Keratinocyte (primary cell): ENCODE measurements around the gene BLCAP. TPM values are rescaled to one million over a fixed set of nuclear protein-coding genes. Genes with fewer than 3 reads are reported as not detected.

ENCODE experiments used
- DNase-seq: peaks from one replicate; pipeline ENCODE4 v3.0.0-alpha.2; 2011; ENCODE audit warnings: low read depth, missing footprints, low spot score
- FAIRE-seq: peaks from 2 replicates; lab custom pipeline; 2011; peaks lifted over from hg19 to GRCh38; lab: Jason Lieb, UNC
- H2AFZ ChIP-seq: 2 replicates; pipeline ENCODE4 v1.6.0; 2012; ENCODE audit warnings: low read length, control low read depth, inconsistent platforms; ENCODE audit not compliant: control insufficient read depth
- H3K27ac ChIP-seq: 2 replicates; pipeline ENCODE4 v1.5.1; 2011; ENCODE audit warnings: low read length; ENCODE audit not compliant: control insufficient read depth, insufficient read depth
- H3K27me3 ChIP-seq: 3 replicates; pipeline ENCODE4 v1.6.0; 2011; ENCODE audit warnings: low read length; ENCODE audit not compliant: control insufficient read depth, insufficient read depth; ENCODE audit errors: extremely low read depth
- H3K36me3 ChIP-seq, 2 experiments: 2 replicates in 1 of 2; 3 replicates in 1 of 2; pipeline ENCODE4 v1.5.1; 2011; ENCODE audit warnings: low read length in 2 of 2, mild to moderate bottlenecking in 1 of 2; ENCODE audit not compliant: control insufficient read depth in 2 of 2, insufficient read depth in 2 of 2; ENCODE audit errors: extremely low read depth in 1 of 2
- H3K4me1 ChIP-seq: 3 replicates; pipeline ENCODE4 v1.5.1; 2011; ENCODE audit warnings: low read length; ENCODE audit not compliant: control insufficient read depth, insufficient read depth; ENCODE audit errors: extremely low read depth
- H3K4me2 ChIP-seq: 3 replicates; pipeline ENCODE4 v1.6.0; 2011; ENCODE audit warnings: low read depth, low read length; ENCODE audit not compliant: control insufficient read depth, insufficient read depth; ENCODE audit errors: extremely low read depth
- H3K4me3 ChIP-seq, 3 experiments: fragments of 200-600 bp in 1 of 3; sonication (generic) in 1 of 3; 2 replicates in 2 of 3; 3 replicates in 1 of 3; pipeline ENCODE4 v1.5.1; 2011 to 2016; ENCODE audit warnings: low read length in 3 of 3, mild to moderate bottlenecking in 3 of 3, control low read depth in 2 of 3, inconsistent platforms in 1 of 3, low read depth in 1 of 3, mixed read lengths in 1 of 3, mixed run types in 1 of 3, moderate library complexity in 1 of 3; ENCODE audit not compliant: control insufficient read depth in 2 of 3, insufficient read depth in 2 of 3; ENCODE audit errors: extremely low read depth in 1 of 3
- H3K79me2 ChIP-seq: 2 replicates; pipeline ENCODE4 v1.6.0; 2012; ENCODE audit warnings: low read length; ENCODE audit not compliant: control insufficient read depth, insufficient read depth
- H3K9ac ChIP-seq: 3 replicates; pipeline ENCODE4 v1.6.0; 2011; ENCODE audit warnings: low read length; ENCODE audit not compliant: control insufficient read depth, insufficient read depth; ENCODE audit errors: extremely low read depth
- H3K9me1 ChIP-seq: 3 replicates; pipeline ENCODE4 v1.6.0; 2011; ENCODE audit warnings: low read length; ENCODE audit not compliant: control insufficient read depth, insufficient read depth; ENCODE audit errors: extremely low read depth
- H3K9me3 ChIP-seq: 2 replicates; pipeline ENCODE4 v1.5.1; 2012; ENCODE audit warnings: low read depth, low read length; ENCODE audit not compliant: control insufficient read depth
- H4K20me1 ChIP-seq: 3 replicates; pipeline ENCODE4 v1.6.0; 2011; ENCODE audit warnings: low read length; ENCODE audit not compliant: control insufficient read depth, insufficient read depth; ENCODE audit errors: extremely low read depth
- EZH2 ChIP-seq: IDR thresholded peaks from one replicate; pipeline ENCODE4 v1.6.1; 2012; ENCODE audit warnings: inconsistent platforms, mild to moderate bottlenecking, low read length, moderate library complexity
- dilution Hi-C: fragments of 300-500 bp; cut with MboI; formaldehyde crosslinking; loops from one replicate; pipeline ENCODE4 v1.7.0; 2020; ENCODE audit warnings: low sequenced_read_pairs; ENCODE audit not compliant: extremely low pct_ligation_motif_present
- polyA plus RNA-seq, 5 experiments: library from polyadenylated mRNA; depleted of rRNA in 3 of 5; stranded (reverse) in 3 of 5; stranded (forward) in 1 of 5; unstranded in 1 of 5; fragments of >200 nt; gene quantifications; 1 replicate in 1 of 5; 2 replicates in 3 of 5; 3 replicates in 1 of 5; pipeline versions ENCODE4 v1.2.1 to v1.2.3, GENCODE V29; 2011 to 2012; ENCODE audit warnings: missing spikeins in 2 of 5, low read depth in 1 of 5, low replicate concordance in 1 of 5
- TF ChIP-seq, protein P1 (sequence below), 3 experiments: IDR thresholded peaks in 1 of 3; conservative IDR thresholded peaks in 1 of 3; optimal IDR thresholded peaks in 1 of 3; 2 replicates in 2 of 3; 3 replicates in 1 of 3; pipeline versions ENCODE3 to v1.5.1; 2011; ENCODE audit warnings: low read length in 3 of 3, mild to moderate bottlenecking in 3 of 3, moderate library complexity in 2 of 3, control low read depth in 1 of 3, inconsistent platforms in 1 of 3; ENCODE audit not compliant: insufficient read depth in 2 of 3; ENCODE audit errors: extremely low read depth in 1 of 3

Gene BLCAP
- polyA plus RNA-seq, 1 donor (not counting 4 experiments of a cell fraction or from before 2014, with no cell fraction given), result 209 TPM

DNA sequence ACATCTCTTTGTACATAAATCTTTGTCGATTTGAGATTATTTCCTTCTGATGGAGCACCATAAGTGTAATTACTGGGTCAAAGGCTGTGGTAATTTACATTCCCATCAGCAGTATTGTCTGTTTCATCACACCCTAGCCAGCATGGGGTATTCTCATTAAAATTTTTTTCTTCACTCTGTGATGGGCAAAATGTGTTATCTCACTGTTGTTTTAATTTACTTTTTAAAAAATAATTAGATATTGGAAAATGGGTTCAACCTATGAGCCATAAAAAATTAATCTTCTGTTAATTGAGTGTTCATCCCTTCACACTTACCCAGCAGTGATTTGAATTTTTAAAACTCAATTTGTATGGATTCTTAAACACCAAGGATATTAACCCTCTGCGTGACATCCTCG, 50.6 kb downstream of the BLCAP start:
- dilution Hi-C loops, result loop anchor here (25.0 kb wide), 1 partner anchor 215 kb away; the partner anchor contains the start of gene GHRH
- Histone ChIP-seq H3K4me3 (no peak overlapping the region), H3K27me3 (peaks cover 18% of the 10 kb centered on the region), H3K4me1 (no peaks in the 10 kb centered on the region), H2AFZ (no peak overlapping the region), H4K20me1 (no peaks in the 10 kb centered on the region), H3K27ac (no peak overlapping the region), H3K79me2 (no peaks in the 10 kb centered on the region), H3K9me3 (no peaks in the 10 kb centered on the region), H3K36me3 (no peaks in the 10 kb centered on the region), H3K4me2 (no peak overlapping the region), H3K9ac (no peak overlapping the region), H3K9me1 (no peaks in the 10 kb centered on the region)
- FAIRE-seq (no peak), DNase-seq (no peak)
- TF ChIP-seq EZH2, result no peak
- TF ChIP-seq, protein P1, sequence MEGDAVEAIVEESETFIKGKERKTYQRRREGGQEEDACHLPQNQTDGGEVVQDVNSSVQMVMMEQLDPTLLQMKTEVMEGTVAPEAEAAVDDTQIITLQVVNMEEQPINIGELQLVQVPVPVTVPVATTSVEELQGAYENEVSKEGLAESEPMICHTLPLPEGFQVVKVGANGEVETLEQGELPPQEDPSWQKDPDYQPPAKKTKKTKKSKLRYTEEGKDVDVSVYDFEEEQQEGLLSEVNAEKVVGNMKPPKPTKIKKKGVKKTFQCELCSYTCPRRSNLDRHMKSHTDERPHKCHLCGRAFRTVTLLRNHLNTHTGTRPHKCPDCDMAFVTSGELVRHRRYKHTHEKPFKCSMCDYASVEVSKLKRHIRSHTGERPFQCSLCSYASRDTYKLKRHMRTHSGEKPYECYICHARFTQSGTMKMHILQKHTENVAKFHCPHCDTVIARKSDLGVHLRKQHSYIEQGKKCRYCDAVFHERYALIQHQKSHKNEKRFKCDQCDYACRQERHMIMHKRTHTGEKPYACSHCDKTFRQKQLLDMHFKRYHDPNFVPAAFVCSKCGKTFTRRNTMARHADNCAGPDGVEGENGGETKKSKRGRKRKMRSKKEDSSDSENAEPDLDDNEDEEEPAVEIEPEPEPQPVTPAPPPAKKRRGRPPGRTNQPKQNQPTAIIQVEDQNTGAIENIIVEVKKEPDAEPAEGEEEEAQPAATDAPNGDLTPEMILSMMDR (optimal IDR thresholded peaks at IDR 0.05 in 1 of 3, IDR thresholded peaks at IDR 0.05 in 1 of 3, conservative IDR thresholded peaks at IDR 0.05 in 1 of 3; ENCODE audit: extremely low read depth in 1 of 3, insufficient read depth in 2 of 3, low read length in 3 of 3), result no peak

DNA sequence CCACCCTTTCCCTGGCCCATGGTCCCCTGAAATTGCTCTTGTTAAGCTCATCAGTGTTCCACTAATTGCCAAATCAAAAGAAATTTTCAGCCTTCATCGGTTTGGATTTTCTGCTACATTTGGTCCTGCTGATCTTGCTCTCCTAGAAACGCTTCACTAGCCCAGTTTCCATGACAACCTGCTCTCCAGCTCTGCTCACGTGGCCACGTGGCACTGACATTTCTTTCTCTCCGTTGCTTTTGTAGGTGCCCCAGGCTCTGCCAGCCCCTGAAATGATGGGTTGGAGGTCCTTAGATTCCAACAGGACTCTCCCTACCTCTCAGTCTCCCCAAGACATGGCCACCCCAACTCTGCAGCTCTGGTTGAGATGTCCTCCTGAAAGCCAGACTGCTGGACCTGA, 52.4 kb downstream of the BLCAP start:
- H2AFZ ChIP-seq, result no peak overlapping the region
- H3K9ac ChIP-seq, result no peak overlapping the region
- H3K4me3 ChIP-seq, result no peak overlapping the region
- no peaks in the 10 kb centered on the region for H3K9me1 ChIP-seq
- H3K27me3 ChIP-seq, result peaks cover 18% of the 10 kb centered on the region
- DNase-seq (no peak), FAIRE-seq (no peak)
- no peaks in the 10 kb centered on the region for H3K79me2 ChIP-seq
- H3K27ac ChIP-seq, result no peak overlapping the region
- no peak for TF ChIP-seq EZH2
- TF ChIP-seq, protein P1 (optimal IDR thresholded peaks at IDR 0.05 in 1 of 3, IDR thresholded peaks at IDR 0.05 in 1 of 3, conservative IDR thresholded peaks at IDR 0.05 in 1 of 3; ENCODE audit: extremely low read depth in 1 of 3, insufficient read depth in 2 of 3, low read length in 3 of 3), result no peak
- dilution Hi-C loops, result loop anchor here (25.0 kb wide), 1 partner anchor 213 kb away; the partner anchor contains the start of gene GHRH
- no peaks in the 10 kb centered on the region for H3K4me1 ChIP-seq
- no peaks in the 10 kb centered on the region for H3K9me3 ChIP-seq
- no peaks in the 10 kb centered on the region for H3K36me3 ChIP-seq
- no peaks in the 10 kb centered on the region for H4K20me1 ChIP-seq
- no peak overlapping the region for H3K4me2 ChIP-seq
